HCEC 1CT (cell line): ENCODE measurements around the gene OR11G2.
"Not testable (repeated sequence)": the region's sequence is repeated elsewhere in the genome, so short reads cannot be mapped to it uniquely, and the experiment has no call there.

Experiments used
- DNase-seq: peaks from one replicate; pipeline ENCODE4 v3.0.0-alpha.2; 2017

OR11G2 gene

GRCh38 chr14:20235415-20235814 is 44.7 kb downstream of the OR11G2 start:
- DNase-seq: not testable (repeated sequence)

GRCh38 chr14:20247646-20248246 is 57.0 kb downstream of the OR11G2 start:
- DNase-seq: no peak
